ENCODE measurements around the gene GNB1. TPM values are rescaled to one million over a fixed set of nuclear protein-coding genes. Genes with fewer than 3 reads are reported as not detected.

GNB1 gene
- total RNA-seq, 4 donors from 2014 or later, result 112 to 266 (median 236) TPM

GRCh38 chr1:1758692-1759455 is 132.0 kb downstream of the GNB1 start:
- H3K4me3 ChIP-seq, result peak overlapping the region in 2 of 4 donors; percentile 21 to 31
- H3K27ac ChIP-seq, result peak overlapping the region in 3 of 4 donors; percentile 61 to 91 (median 84)
- H3K36me3 ChIP-seq, result peaks cover 0 to 90% (median 0%) of the 10 kb centered on the region in 3 donors
- peak; percentile 60 to 78 for TF ChIP-seq POLR2A (IDR thresholded peaks at IDR 0.05)
- TF ChIP-seq, protein P1, sequence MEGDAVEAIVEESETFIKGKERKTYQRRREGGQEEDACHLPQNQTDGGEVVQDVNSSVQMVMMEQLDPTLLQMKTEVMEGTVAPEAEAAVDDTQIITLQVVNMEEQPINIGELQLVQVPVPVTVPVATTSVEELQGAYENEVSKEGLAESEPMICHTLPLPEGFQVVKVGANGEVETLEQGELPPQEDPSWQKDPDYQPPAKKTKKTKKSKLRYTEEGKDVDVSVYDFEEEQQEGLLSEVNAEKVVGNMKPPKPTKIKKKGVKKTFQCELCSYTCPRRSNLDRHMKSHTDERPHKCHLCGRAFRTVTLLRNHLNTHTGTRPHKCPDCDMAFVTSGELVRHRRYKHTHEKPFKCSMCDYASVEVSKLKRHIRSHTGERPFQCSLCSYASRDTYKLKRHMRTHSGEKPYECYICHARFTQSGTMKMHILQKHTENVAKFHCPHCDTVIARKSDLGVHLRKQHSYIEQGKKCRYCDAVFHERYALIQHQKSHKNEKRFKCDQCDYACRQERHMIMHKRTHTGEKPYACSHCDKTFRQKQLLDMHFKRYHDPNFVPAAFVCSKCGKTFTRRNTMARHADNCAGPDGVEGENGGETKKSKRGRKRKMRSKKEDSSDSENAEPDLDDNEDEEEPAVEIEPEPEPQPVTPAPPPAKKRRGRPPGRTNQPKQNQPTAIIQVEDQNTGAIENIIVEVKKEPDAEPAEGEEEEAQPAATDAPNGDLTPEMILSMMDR (IDR thresholded peaks at IDR 0.05), result no peak
- peaks cover 0 to 26% (median 6%) of the 10 kb centered on the region in 4 donors for H3K4me1 ChIP-seq
- no peaks in the 10 kb centered on the region for H3K27me3 ChIP-seq
- no peaks in the 10 kb centered on the region for H3K9me3 ChIP-seq
- DNase-seq, result peak in 2 of 3 donors; percentile 94 to 96

GRCh38 chr1:1758059-1758621 is 132.7 kb downstream of the GNB1 start:
- Histone ChIP-seq H3K27me3 (no peaks in the 10 kb centered on the region), H3K9me3 (no peaks in the 10 kb centered on the region), H3K4me1 (peaks cover 0 to 26% (median 6%) of the 10 kb centered on the region in 4 donors), H3K36me3 (peaks cover 0 to 90% (median 0%) of the 10 kb centered on the region in 3 donors), H3K27ac (peak overlapping the region in 3 of 4 donors; percentile 61 to 91 (median 84)), H3K4me3 (peak overlapping the region in 2 of 4 donors; percentile 31 to 35)
- DNase-seq, result peak in 2 of 3 donors; percentile 5 to 53
- TF ChIP-seq, protein P1 (IDR thresholded peaks at IDR 0.05), result no peak
- no peak for TF ChIP-seq POLR2A (IDR thresholded peaks at IDR 0.05)

DNA sequence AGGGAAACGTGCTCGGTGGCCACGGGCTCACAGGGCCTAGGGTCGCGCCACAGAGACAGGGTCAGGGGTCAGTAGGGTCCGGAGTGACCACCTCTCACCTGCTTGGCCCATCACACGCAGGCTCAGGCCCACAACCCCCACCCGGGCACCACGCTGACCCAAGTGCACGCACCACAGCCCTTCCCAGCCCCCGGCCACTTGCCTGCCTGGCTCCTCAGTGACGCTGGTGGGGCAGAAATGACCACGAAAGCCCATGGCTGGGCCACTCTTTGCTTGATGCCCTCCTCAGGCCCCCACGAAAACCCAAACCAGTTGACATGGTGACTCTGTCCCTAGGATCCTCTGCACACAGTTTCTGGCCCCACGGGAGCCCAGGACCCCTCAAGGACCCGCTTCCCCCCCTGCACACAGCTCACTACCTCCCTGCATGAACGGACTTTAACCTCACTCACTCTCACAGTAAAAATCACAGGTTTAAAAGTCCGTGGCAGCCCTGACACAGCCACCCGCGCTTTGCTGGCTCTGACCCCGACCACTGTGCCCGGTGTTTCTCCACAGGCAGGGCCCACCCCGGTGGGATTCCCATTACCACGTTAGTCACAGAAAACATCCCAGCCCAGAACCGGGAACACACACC is 133.3 kb downstream of the GNB1 start:
- Histone ChIP-seq H3K4me3 (peak overlapping the region in 2 of 4 donors; percentile 31 to 35), H3K27me3 (no peaks in the 10 kb centered on the region), H3K27ac (peak overlapping the region in 3 of 4 donors; percentile 61 to 91 (median 84)), H3K9me3 (no peaks in the 10 kb centered on the region), H3K36me3 (peaks cover 0 to 90% (median 0%) of the 10 kb centered on the region in 3 donors), H3K4me1 (peaks cover 0 to 26% (median 6%) of the 10 kb centered on the region in 4 donors)
- no peak for DNase-seq
- TF ChIP-seq, protein P1 (IDR thresholded peaks at IDR 0.05), result no peak
- TF ChIP-seq POLR2A (IDR thresholded peaks at IDR 0.05), result no peak

DNA sequence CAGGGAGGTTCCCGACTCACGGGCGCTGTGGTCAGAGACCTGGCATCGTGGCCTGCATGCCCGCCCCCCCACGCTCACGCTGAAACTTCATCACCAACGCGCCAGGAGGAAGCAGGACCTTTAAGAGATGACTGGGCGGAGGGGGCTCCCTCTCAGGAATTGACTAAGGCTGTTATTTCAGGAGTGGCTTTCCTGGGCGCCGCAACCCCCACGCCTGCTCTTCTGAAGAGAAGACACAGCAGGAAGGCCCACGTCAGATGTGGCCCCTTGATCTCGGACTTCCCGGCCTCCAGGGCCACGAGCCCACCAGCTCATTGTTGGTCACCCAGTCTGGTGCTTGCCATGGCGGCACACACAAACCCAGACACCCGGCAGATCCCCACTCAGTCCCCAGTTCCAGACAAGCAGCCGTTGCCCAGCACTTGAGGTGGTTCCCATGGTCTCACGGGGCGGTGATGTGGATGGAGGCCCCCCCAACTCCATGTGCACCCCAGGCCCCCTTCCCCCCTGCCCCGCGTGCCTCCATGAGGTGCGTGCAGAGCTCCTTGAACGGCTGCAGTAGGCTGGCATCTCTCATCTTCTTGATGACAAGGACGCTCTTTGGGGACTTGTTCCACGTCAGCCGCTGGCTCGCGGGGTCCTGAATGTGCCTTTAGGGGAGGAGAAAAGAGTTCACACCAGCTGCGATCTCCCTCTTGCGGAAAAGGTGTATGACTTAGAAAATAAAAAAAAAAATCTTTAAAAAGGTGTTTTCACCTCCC is 134.0 kb downstream of the GNB1 start:
- DNase-seq, result peak in 1 of 3 donors; percentile 15
- H3K4me3 ChIP-seq, result no peak overlapping the region
- H3K27ac ChIP-seq, result no peak overlapping the region

More for the DNA sequence above, 134.0 kb downstream of the GNB1 start:
- peaks cover 0 to 88% (median 0%) of the 10 kb centered on the region in 3 donors for H3K36me3 ChIP-seq
- TF ChIP-seq, protein P1 (IDR thresholded peaks at IDR 0.05), result no peak
- no peak for TF ChIP-seq POLR2A (IDR thresholded peaks at IDR 0.05)
- no peaks in the 10 kb centered on the region for H3K9me3 ChIP-seq
- peaks cover 0 to 26% (median 6%) of the 10 kb centered on the region in 4 donors for H3K4me1 ChIP-seq
- H3K27me3 ChIP-seq, result no peaks in the 10 kb centered on the region
